ENCODE results near the gene SLC23A3. TPM values are rescaled to one million over a fixed set of nuclear protein-coding genes. Genes with fewer than 3 reads are reported as not detected.

The SLC23A3 gene
- total RNA-seq, 1 donor, result 0.27 TPM

DNA sequence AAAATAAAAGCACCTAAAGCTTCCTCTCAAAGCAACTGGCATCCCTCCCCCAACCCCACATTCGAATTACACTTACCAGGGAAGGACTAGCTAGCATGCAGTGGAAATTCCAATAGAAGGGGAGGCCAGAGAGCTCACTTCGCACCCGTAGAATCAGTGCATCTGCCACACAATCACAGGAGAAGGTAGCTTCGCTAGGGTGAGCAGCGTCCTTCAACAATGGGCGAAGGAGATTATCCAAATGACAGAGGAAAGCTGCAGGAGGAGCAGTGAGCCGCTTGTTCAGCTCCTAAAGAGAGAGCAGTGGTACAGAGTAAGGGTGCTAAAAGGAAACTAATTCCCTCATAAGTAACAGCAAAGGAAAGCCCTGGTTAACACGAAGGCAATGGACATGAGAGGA is 12.4 kb downstream of the SLC23A3 start:
- no peak for DNase-seq (ENCODE audit: low read depth in 2 of 3, low spot score in 2 of 3)

DNA sequence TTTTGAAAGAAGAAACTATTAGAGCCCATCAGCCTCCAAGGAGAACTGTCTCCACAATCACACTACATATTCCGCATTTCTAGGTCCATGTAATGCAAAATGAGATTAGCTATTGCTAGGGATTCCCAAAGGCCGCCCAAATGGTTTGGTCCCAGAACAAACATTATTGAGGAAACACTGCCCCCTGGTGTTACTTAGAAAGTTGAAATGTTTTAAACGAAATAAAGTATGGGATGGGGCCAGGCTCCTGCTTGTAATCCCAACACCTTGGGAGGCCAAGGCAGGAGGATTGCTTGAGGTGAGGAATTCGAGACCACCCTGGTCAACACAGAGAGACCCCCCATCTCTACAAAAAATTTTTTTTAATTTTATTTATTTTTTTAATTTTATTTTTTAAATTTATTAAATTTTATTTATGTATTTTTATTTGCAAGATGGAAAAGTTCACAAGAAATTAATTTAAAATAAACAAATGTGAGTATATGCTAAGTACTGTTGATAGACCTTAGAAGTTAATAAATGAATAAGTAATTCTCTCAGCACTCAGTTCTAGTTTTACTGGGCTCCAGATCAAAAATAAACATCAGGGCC is 14.7 kb downstream of the SLC23A3 start:
- peak in 2 of 3 donors; percentile 61 to 83 for DNase-seq (ENCODE audit: low read depth in 2 of 3, low spot score in 2 of 3)

DNA sequence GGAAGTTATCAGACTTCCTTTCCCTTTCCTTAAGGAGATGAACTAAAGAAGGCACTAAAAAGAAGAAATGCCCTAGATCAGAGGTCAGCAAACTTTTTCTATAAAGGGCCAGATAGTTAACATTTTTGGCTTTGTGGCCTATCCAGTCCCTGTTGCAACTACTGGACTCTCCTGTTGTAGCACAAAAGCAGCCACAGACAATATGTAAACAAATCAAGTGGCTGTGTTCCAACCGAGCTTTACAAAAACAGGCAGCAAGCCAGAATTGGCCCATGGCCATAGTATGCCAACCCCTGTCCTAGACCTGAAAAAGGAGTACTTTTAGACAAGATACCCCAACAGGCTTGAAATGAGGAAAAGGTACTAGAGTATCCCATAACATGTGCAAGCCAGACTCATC is 20.2 kb downstream of the SLC23A3 start:
- DNase-seq (ENCODE audit: low read depth in 2 of 3, low spot score in 2 of 3), result no peak

- no peak for DNase-seq (ENCODE audit: low read depth in 2 of 3, low spot score in 2 of 3)
These were observed 27.5 kb downstream of the SLC23A3 start for GRCh38 chr2:219142329-219142728.

DNA sequence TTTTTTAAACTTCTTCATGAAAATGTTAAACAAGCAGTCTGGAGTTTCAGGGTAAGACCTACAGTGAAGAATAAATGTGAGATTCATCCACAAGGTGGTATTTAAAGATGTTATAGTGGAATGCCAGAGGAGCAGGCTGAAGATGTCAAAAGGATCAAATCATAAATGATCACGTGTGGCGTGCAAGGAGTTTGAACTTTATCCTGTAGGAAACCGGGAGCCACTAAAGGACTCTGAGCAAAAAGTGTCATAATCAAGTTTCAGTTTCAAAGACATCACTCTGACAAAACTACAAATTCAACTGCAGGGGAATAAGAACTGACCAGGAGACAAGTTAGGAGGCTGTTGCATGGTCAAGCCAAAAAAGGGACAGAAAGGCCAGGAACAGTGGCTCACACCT is 29.1 kb downstream of the SLC23A3 start:
- no peak for DNase-seq (ENCODE audit: low read depth in 2 of 3, low spot score in 2 of 3)

DNA sequence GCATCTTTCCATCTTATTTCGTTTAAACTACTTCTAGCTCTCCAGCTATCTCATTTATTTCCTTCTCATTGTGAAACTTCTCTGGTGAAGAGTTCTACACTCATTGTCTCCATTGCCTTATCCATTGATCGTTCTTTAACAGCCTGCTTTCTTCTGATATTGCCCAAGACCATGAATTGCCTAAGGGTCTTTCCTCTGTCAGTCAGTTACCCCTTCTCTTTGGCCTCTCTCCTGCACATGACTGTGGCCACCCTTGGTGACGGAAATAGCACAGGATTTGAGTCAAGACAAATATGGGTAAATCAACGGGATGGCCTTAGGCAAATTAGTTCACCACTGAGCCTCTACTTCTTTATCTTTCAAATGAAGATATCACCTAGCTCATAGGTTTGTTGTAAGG is 35.9 kb downstream of the SLC23A3 start:
- DNase-seq (ENCODE audit: low read depth in 2 of 3, low spot score in 2 of 3), result no peak

- no peak for DNase-seq (ENCODE audit: low read depth in 2 of 3, low spot score in 2 of 3)
These were observed 38.1 kb downstream of the SLC23A3 start for GRCh38 chr2:219131744-219132143.

- no peak for DNase-seq (ENCODE audit: low read depth in 2 of 3, low spot score in 2 of 3)
These were observed 38.5 kb downstream of the SLC23A3 start for GRCh38 chr2:219131327-219131726.

- no peak for DNase-seq (ENCODE audit: low read depth in 2 of 3, low spot score in 2 of 3)
These were observed 40.2 kb downstream of the SLC23A3 start for GRCh38 chr2:219129589-219129988.

DNA sequence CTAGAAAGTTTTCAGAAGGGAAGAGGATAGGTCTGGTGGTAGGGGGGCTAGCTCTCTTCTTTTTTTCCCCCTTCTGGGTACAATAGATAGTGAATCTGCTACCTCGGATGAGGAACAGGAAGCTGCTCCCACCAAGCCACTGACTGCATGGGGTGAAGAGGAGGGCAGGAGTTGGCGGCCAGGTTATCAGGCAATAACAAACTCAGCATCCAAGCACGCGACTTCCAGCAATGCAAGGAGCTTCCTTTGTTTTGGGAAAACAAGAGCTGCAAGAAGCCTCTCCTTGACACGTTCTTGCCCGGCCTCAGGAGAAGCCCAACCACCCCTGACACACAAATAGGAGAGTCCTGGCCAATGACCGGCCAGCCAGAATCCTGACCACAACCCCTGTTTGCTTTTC is 41.4 kb downstream of the SLC23A3 start:
- DNase-seq (ENCODE audit: low read depth in 2 of 3, low spot score in 2 of 3), result peak in 1 of 3 donors; percentile 36

- DNase-seq (ENCODE audit: low read depth in 2 of 3, low spot score in 2 of 3), result no peak
These were observed 42.7 kb downstream of the SLC23A3 start for GRCh38 chr2:219127037-219127635.

DNA sequence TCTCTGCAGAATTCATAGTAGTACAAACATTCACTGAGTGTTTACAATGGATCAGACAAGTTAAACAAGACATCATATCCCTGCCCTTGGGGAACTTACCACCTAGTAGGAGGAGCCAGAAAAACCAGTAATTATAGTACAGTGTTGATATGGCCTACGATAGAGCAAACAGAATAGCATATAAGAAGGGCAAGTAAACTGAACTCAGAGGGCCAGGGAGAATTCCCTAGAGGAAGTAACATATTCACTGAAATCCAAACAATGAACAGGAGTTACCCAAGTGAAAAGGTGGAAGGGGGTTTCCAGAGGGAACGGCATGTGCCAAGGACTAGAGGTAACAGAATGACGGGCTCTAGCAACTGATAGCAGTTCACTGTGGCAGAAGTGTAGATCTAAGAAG is 43.3 kb downstream of the SLC23A3 start:
- DNase-seq (ENCODE audit: low read depth in 2 of 3, low spot score in 2 of 3), result no peak

GRCh38 chr2:219125886-219126270 is 44.0 kb downstream of the SLC23A3 start:
- DNase-seq (ENCODE audit: low read depth in 2 of 3, low spot score in 2 of 3), result no peak

DNA sequence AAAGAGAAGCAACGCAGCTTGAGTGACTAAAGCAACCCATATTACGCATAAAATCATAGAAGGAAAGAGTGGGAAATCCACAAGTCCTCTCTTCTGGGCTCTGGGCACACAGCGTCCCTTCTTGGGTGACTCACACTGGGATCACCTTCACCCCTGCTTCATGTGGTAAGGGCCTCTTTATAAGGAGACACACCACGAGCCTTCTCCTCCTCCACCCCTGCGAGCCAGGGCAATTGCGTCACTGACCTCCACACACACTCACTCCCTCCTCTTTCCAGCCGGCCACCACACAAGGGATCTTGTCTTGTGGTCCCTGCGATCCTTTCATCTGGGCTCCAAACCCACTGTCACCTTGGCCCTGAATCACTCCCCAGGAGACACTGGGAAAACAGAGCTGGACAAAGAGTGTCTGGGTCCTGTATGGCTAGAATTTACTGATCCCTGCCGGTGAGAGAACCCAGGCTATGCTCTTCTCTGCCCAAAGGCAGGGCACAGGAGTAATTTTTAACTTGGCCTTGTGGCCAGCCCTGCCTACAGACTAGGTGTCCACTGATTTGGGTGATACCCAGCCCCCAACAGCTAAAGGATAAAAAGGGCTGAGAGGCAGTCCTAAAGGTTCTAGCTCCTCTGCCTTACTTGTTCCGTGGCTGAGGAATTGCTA is 44.5 kb downstream of the SLC23A3 start:
- DNase-seq (ENCODE audit: low read depth in 2 of 3, low spot score in 2 of 3), result no peak

DNA sequence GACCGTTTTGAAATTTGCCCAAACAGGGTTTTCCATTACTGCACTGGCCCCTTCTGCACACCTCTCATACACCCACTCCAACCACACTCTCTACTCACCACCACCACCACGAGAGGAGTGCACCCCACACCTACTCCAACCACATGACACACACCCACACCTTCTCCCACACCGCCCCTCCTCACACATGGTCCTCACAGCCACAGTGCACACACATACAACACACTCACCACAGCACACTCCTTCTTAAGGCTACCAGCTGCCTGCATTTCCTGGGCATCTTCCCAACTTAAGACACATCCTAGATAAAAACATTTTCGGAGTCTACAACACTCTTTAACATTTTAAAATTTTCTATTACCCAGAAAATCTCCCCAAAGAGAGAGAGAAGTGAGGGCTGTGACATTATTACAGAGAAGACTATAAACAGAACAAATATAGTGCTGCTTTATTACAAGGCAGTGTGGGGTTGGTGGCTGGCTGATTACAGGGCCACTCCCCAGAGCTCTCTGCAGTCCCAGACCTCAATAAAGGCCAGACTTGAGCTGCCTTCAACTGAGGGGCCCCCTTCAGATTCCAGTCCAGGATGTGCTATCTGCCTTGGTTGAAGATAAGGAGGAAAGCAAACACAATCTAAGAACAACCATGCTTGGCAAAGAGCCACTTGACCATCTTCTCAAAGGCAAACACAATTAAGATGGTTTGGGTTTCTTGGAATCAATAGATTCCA is 45.3 kb downstream of the SLC23A3 start:
- no peak for DNase-seq (ENCODE audit: low read depth in 2 of 3, low spot score in 2 of 3)

DNA sequence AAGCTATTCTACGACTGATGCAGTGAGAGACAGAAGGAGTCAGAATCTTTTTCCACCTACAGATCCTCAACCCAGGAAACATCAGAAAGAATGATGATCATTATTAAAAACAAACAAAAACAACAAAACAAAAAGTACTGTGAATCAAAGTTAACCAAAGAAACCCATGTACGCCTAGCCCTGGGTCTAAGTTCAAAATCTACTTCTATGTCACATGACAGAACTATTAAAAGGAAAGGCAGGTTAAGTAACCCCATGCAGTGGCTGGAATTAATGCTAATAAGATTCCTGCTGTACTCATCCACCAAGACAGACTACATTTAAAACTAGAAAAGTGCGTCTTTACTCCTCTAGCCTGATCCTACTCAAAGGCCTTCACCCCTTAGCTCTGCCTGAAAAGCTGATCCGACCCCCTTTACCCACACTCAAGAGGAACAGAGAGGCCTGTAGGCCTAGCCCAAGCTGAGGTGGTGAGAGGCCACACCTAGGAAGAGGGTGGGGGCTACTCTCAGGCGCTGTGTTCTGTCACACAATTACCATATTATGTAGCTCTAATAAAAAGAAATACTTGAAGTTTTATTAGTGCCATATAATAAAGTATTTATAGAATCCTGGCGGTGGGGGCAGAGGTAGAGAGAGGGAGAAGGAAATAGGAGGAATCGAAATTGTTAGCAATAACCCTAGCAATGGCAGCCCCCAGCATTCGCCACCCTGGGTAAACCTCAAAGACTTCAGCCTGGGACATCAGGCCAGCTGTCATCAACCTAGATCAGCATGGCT is 46.3 kb downstream of the SLC23A3 start:
- no peak for DNase-seq (ENCODE audit: low read depth in 2 of 3, low spot score in 2 of 3)

GRCh38 chr2:219122202-219122980 is 47.4 kb downstream of the SLC23A3 start:
- no peak for DNase-seq (ENCODE audit: low read depth in 2 of 3, low spot score in 2 of 3)

DNA sequence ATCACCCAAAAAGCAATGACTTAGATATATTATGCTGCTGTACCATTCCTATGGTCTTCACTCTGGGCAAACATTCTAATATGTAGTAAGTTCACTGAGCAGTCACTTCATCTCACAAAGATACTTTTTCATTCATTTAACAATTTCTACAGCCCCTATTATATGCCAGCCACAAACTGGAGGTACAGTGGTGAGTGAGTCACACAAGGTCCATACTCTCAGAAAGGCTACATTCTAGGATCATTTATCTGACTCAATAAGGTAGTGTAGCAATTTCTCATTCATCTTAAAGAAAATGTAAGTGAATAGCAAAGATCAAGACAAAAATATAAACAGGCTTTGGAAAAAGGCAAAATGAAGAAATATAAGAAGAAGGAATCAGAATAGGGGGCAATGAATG is 49.7 kb downstream of the SLC23A3 start:
- no peak for DNase-seq (ENCODE audit: low read depth in 2 of 3, low spot score in 2 of 3)

DNA sequence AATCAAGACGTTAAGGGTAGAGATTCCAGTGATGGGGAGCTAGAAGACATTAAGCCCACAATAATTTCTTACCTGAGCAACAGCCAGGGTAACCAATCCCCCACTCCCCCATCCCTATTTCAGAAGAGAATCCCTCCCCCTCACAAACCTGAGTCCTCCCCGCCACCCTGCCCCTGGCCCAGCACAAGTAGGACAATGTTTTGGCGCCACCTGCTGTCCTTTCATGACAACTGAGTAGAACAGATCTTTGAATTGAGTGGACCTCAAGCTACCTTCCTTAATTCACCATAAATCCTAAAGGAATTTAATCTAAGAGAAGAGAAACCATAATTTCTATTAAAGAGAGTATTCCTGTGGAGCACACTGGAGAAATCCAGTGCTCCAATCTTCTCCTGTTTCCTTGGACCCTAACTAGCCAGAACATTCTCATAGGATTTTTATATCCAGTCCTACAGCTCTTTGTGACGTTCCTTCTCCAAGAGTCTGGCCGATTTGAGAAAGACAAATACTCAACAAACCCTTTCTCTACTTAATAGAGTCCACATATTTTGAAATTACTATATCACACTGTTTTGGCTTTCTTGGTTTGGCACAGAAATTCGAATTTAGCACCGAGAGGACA is 50.3 kb downstream of the SLC23A3 start:
- peak; percentile 7 to 64 (median 49) for DNase-seq (ENCODE audit: low read depth in 2 of 3, low spot score in 2 of 3)

DNA sequence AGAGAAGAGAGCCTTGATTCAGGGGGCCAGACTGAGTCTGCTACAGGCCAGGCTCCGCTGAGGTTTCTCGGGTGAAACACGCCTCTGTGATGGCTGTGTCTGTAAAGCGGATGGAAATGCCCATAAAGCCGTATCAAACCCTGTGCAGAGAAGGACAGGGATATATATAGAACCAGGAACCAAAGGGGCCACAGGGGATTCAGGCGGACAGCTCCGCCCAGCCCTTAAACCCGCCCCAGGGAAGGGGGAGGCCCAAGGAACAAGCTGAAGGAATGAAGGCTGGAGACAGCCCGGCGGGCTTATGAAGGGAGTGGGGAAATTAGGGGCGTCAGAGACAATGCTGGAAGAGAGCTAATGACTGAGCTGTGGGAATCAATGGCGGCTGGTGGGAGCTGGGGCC is 51.3 kb downstream of the SLC23A3 start:
- DNase-seq (ENCODE audit: low read depth in 2 of 3, low spot score in 2 of 3), result no peak
